HG02973 (cell line): ENCODE data around the gene GLI3.

Source experiments
- ATAC-seq: cut with Tn5 transposase; IDR thresholded peaks from one replicate; pipeline ENCODE4 v1.9.1; 2021; ENCODE audit warnings: moderate library complexity; ENCODE audit not compliant: unreplicated experiment

Gene GLI3

DNA sequence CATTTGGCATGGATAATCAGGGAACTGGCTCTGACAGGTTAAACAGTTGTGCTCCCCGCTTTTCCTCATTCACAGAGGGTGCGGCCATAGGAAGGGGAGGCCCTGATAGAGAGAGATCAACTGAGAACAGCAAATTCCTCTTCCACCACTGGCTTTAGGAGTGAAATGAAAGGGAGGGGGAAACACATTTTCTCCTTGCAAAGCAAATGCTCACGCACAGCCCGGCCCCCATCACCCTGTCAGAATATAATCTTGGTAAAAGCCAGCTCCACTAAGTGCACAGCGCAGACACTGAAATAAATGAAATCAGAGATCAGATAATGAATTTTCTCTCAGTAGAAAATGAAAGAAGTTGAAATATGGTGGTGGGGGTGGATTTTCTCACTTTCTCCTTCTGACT lies 187.2 kb downstream of the GLI3 start:
- no peak for ATAC-seq

DNA sequence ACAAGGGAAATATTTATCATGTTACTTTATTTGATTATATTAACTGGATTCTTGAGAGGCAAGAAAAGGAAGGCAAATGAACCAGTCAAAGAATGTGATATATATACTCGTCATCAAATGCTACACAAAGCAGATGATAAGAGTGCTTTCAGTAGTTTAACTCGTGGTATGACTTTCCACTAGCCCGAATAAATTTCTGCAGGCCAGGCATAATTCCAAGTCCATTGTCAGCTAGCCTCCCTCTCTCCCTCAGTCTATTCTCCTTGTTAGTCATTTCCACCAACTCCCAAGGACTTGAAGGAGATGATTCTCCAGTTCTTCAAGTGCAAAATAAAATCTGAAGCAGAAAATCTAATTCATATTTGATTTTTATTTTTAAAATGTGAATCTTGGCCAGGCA lies 190.5 kb downstream of the GLI3 start:
- no peak for ATAC-seq

- no peak for ATAC-seq
These were observed 191.0 kb downstream of the GLI3 start for GRCh38 chr7:42045961-42046360.

DNA sequence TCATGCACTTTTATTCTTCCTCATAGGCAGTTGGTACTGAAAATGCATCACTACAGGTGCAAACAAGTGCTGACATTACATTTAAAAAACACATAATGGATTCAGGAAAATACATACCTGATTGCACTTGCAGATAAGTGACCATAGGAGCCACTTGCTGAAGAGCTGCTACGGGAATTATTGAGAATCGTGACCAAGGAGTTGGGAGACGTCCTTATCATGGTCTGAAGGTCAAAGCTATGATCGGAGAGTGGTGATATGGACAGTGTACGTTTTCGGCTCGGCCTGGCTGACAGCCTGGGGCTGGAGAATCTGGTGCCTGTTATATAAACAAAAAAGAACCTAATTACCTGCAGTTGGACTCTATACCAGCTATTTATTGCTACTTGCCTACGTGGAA lies 197.1 kb downstream of the GLI3 start:
- no peak for ATAC-seq

DNA sequence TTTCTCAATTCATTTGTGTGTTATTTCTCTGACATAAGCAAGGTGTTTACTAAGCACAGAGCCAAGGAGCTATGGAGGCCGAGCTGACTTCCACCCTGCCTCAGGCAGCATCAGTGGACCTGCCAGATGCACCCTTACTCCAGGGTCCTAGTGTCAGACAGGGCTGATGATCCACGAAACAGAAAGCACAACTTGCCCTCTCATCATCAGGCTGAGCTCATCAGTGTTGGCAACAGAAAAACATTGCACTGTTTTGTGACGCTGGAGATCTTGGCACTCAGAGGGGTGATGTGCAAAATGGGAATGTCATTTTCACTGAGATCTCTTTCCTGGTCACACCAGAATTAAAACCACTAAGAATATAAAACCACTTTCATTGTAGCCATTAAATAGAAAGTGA lies 201.8 kb downstream of the GLI3 start:
- ATAC-seq: no peak

DNA sequence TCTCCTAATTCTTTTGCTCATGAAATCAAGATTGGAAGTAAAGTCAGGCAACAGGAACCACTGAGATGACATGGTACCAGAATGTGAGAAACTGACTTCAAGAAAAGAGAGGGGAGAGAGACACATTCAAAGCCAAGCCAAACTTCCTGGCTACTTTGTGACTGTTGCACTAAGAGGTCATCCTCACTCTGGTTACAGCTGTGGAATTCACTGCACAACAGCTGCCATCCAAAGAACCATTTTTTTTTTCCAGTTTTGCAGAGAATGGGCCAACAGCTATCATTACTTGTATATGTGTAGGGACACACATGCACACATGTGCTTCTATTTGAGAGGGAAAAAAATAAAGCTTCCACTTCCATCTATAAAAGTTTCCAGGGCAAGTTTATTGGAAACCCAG lies 203.5 kb downstream of the GLI3 start:
- no peak for ATAC-seq

- no peak for ATAC-seq
These were observed 207.6 kb downstream of the GLI3 start for GRCh38 chr7:42029405-42029804.

- no peak for ATAC-seq
These were observed 209.5 kb downstream of the GLI3 start for GRCh38 chr7:42027521-42027920.

- no peak for ATAC-seq
These were observed 210.3 kb downstream of the GLI3 start for GRCh38 chr7:42026622-42027197.

- ATAC-seq: no peak
These were observed 211.2 kb downstream of the GLI3 start for GRCh38 chr7:42025635-42026375.

GRCh38 chr7:42024537-42024936 lies 212.5 kb downstream of the GLI3 start:
- ATAC-seq: no peak

DNA sequence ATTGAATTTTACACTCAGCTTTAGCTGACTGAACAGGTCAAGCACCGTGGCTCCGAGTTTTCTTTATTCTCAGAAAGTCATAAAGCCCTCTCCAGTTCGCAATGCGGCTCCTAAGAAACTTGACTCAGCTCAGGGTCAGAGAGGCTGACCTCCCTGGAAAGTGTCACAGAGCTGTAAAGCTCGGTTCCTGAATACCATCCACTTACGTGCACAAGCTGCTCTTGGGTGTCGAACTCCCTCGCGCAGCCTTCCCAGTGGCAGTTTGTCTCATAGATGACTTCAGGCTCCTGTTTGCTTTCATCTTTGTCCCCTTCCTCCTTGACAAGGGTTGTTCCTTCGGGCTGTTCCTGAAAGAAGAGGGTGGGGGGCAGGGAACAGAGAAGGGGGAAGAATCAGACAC lies 213.7 kb downstream of the GLI3 start:
- ATAC-seq: no peak

DNA sequence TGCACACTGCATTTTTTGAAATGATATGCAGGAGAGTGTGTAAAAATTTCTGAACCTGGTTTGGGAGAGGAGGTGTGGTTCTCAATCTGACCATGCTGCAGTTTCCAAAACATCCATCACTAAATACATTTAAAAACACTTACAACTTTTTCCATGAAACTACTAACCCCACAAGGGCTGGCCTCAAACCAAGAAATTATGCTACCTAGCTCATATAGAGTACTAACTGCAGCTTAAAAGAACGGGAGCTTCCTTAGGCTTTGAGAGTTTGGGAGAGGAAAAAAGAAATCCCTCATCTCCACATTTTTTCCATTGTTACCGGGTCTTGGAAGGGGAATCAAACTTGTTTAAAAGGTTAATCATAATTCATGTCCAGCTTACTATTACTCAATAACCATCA lies 214.2 kb downstream of the GLI3 start:
- ATAC-seq: no peak

DNA sequence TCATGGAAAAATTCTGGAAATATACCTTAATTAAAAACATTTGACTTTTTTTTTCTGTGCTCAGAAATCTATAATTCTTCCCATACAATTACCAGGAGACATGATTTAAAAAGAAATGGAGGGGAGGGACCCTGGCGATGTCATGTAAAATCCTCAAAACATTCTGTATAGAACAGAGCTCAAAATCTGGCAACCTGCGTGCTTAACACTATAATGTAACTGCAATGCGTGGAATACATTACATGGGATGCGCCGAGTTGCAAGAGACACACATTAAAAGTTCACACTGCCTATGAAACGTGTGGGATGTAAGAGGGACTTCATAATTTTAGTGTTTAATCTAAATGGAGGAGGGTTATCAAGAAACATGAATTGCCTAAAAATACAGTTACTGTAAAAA lies 215.0 kb downstream of the GLI3 start:
- no peak for ATAC-seq

- ATAC-seq: no peak
These were observed 215.4 kb downstream of the GLI3 start for GRCh38 chr7:42021631-42022030.

- ATAC-seq: no peak
These were observed 216.9 kb downstream of the GLI3 start for GRCh38 chr7:42020061-42020460.

GRCh38 chr7:42017349-42017986 lies 219.5 kb downstream of the GLI3 start:
- no peak for ATAC-seq

DNA sequence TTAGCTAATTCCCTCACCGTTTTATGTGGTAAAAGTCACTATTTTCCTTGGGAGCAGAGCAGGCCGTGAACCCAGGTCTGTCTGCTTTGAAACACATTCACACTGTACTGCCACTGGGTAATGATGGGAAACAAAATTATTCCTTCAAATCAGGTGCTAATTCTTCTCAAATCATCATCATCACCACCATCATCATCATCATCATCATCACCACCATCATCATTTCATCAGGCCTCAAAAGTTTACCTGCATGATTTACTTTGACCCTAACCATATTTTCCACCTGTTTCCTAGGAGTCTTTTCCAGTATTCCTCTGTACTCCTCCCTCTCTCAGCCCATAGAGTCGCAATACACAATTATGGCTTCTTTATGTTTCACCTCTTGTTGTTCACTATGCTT lies 220.5 kb downstream of the GLI3 start:
- ATAC-seq: no peak

DNA sequence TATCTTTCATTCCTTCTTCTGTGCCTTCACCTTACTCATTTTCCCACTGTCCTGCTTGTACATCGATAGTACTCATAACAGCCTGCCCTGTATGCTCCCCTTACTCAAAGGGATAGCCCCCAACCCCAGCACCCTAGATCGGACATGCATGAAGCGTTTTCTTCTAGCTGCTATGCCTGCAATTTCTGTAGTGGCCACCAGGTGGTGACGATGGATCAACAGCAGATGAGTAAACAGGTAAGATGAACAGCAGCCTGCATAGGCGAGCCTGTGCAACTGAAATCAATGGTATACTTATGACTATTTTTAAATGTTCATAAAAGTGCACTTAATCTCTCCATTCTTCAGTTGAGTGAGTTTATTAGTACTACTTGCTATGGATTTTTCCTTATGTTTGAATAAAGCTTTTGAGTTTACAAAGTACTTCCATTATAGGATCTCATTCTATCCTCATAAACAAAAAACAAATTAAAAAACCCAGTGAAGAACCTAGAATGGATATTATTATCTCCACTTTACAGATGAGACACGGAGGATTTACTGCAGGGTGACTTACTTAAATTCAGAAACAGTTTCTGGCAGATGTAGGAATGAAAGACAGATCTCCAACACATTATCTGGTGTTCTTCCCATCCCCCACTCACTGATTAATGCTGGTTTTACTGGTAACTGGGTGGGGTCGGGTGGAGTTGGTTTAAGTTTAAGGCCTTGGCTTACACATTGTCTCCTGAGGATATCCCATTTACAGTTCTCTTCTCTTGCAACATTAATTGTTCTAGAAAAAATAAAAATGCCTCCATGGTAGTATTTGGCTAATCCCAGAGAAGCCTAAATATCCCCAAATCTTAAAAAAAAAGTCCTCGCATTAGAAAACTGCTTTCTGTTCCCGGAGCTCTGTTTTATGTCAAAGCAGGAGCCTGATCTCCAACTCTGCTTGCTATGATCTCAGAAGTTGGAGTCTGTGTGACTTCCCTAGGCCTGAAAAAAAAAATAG lies 222.1 kb downstream of the GLI3 start:
- no peak for ATAC-seq

- ATAC-seq: no peak
These were observed 224.1 kb downstream of the GLI3 start for GRCh38 chr7:42012786-42013360.

DNA sequence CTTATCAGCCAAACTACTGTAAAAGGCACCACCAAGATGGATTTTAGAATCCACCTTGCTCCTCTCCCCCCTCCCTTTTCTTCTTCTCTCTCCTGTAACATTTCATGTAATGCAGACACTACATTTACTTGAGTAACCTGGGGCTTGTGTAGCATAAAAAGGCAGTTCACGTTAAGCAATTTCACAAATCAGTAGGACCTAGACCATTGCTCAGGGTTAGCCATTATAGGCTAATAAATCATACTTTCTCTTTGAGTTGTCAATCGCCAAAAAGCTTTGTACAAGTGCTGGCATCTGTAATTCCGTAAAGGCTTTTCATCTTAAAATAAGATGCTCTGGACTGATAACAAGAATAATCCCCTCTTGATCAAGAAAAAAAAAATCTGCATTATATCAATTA lies 224.7 kb downstream of the GLI3 start:
- no peak for ATAC-seq
